Suprapubic skin (tissue), 4 donors: Measurements from ENCODE around the gene PACRG. TPM values are rescaled to one million over a fixed set of nuclear protein-coding genes. Genes with fewer than 3 reads are reported as not detected.

Source experiments
- DNase-seq, 2 donors: peaks; one replicate each; pipeline ENCODE4 v3.0.0-alpha.2; 2019; ENCODE audit warnings: low spot score in 2 of 2
- H3K27ac ChIP-seq: fragments of 200-600 bp; sonication (generic); one replicate; pipeline ENCODE4 v1.5.1; 2019
- H3K27me3 ChIP-seq: fragments of 200-600 bp; sonication (generic); one replicate; pipeline ENCODE4 v1.5.1; 2019
- H3K36me3 ChIP-seq: fragments of 200-600 bp; sonication (generic); one replicate; pipeline ENCODE4 v1.5.1; 2019
- H3K4me1 ChIP-seq: fragments of 200-600 bp; sonication (generic); one replicate; pipeline ENCODE4 v1.5.1; 2019
- H3K4me3 ChIP-seq: fragments of 200-600 bp; sonication (generic); one replicate; pipeline ENCODE4 v1.5.1; 2019; ENCODE audit warnings: mild to moderate bottlenecking
- H3K9me3 ChIP-seq: fragments of 200-600 bp; sonication (generic); one replicate; pipeline ENCODE4 v1.5.1; 2019
- CTCF ChIP-seq, 2 donors: fragments of 200-600 bp in 1 of 2; fragments of 450-650 bp in 1 of 2; sonication (generic) in 1 of 2; IDR thresholded peaks; one replicate each; pipeline ENCODE4 v1.5.1; 2016 to 2019; ENCODE audit warnings: antibody characterized with exemption in 2 of 2, mild to moderate bottlenecking in 1 of 2, moderate library complexity in 1 of 2
- EP300 ChIP-seq: sonication (generic); formaldehyde crosslinking; IDR thresholded peaks from one replicate; pipeline ENCODE4 v1.6.1; 2017; ENCODE audit warnings: antibody characterized with exemption
- POLR2A ChIP-seq, 2 donors: fragments of 450-650 bp; IDR thresholded peaks; one replicate each; pipeline ENCODE4 v1.6.1; 2017; ENCODE audit warnings: antibody characterized with exemption in 2 of 2, mild to moderate bottlenecking in 2 of 2, moderate library complexity in 2 of 2
- POLR2AphosphoS5 ChIP-seq, 3 donors: sonication (generic); formaldehyde crosslinking; IDR thresholded peaks; one replicate each; pipeline ENCODE4 v1.6.1; 2017; ENCODE audit warnings: antibody characterized with exemption in 3 of 3
- WGBS: methylation state at CpG from one replicate; pipeline ENCODE4 v1.1.5; 2018; 5-methylcytosine and 5-hydroxymethylcytosine counted together
- total RNA-seq, 4 donors: library from RNA; depleted of rRNA; stranded (reverse); fragments of >200 nt; gene quantifications; one replicate each; pipeline ENCODE4 v1.1.0, GENCODE V29; 2016

PACRG gene
- total RNA-seq, 4 donors from 2014 or later: 1.1 to 2.3 (median 2.0) TPM

- WGBS: 89% methylated on average over 3 of the region's 3 CpGs
These were observed 26.8 kb upstream of the PACRG start for GRCh38 chr6:162700966-162701365.

GRCh38 chr6:162701551-162701950 is 26.2 kb upstream of the PACRG start:
- Histone ChIP-seq H3K27me3 (no peaks in the 10 kb centered on the region), H3K4me1 (peaks cover 7% of the 10 kb centered on the region), H3K27ac (no peak overlapping the region), H3K9me3 (no peaks in the 10 kb centered on the region), H3K36me3 (no peaks in the 10 kb centered on the region), H3K4me3 (no peak overlapping the region)
- TF ChIP-seq CTCF (IDR thresholded peaks at IDR 0.05): no peak
- TF ChIP-seq POLR2A (IDR thresholded peaks at IDR 0.05): no peak
- TF ChIP-seq EP300: no peak
- no peak for TF ChIP-seq POLR2AphosphoS5 (IDR thresholded peaks at IDR 0.05)
- whole genome bisulfite sequencing: 89% methylated on average over 1 of the region's 1 CpG
- no peak for DNase-seq

More at GRCh38 chr6:162700966-162701365, 26.8 kb upstream of the PACRG start:
- Histone ChIP-seq H3K36me3 (no peaks in the 10 kb centered on the region), H3K27me3 (no peaks in the 10 kb centered on the region), H3K4me1 (peaks cover 6% of the 10 kb centered on the region), H3K27ac (no peak overlapping the region), H3K9me3 (no peaks in the 10 kb centered on the region), H3K4me3 (no peak overlapping the region)
- no peak for DNase-seq
- TF ChIP-seq CTCF (IDR thresholded peaks at IDR 0.05): no peak
- no peak for TF ChIP-seq EP300
- no peak for TF ChIP-seq POLR2AphosphoS5 (IDR thresholded peaks at IDR 0.05)
- TF ChIP-seq POLR2A (IDR thresholded peaks at IDR 0.05): no peak

- H3K27me3 ChIP-seq: no peaks in the 10 kb centered on the region
- 80% methylated on average over 2 of the region's 2 CpGs for WGBS
- H3K9me3 ChIP-seq: no peaks in the 10 kb centered on the region
- no peak overlapping the region for H3K27ac ChIP-seq
- no peaks in the 10 kb centered on the region for H3K36me3 ChIP-seq
- no peak for TF ChIP-seq CTCF (IDR thresholded peaks at IDR 0.05)
- no peak for TF ChIP-seq POLR2A (IDR thresholded peaks at IDR 0.05)
- no peak for TF ChIP-seq EP300
- no peak for TF ChIP-seq POLR2AphosphoS5 (IDR thresholded peaks at IDR 0.05)
- no peak for DNase-seq
- H3K4me3 ChIP-seq: no peak overlapping the region
- H3K4me1 ChIP-seq: peaks cover 7% of the 10 kb centered on the region
These were observed 25.3 kb upstream of the PACRG start for GRCh38 chr6:162702446-162702845.

- 98% methylated on average over 4 of the region's 4 CpGs for WGBS
- Histone ChIP-seq H3K4me3 (no peak overlapping the region), H3K9me3 (no peaks in the 10 kb centered on the region), H3K27me3 (no peaks in the 10 kb centered on the region), H3K4me1 (peaks cover 7% of the 10 kb centered on the region), H3K27ac (no peak overlapping the region), H3K36me3 (no peaks in the 10 kb centered on the region)
- DNase-seq: no peak
- TF ChIP-seq CTCF (IDR thresholded peaks at IDR 0.05): no peak
- no peak for TF ChIP-seq POLR2A (IDR thresholded peaks at IDR 0.05)
- TF ChIP-seq POLR2AphosphoS5 (IDR thresholded peaks at IDR 0.05): no peak
- no peak for TF ChIP-seq EP300
These were observed 23.8 kb upstream of the PACRG start for GRCh38 chr6:162704001-162704400.

- WGBS: 62% methylated on average over 4 of the region's 4 CpGs
- no peak overlapping the region for H3K4me3 ChIP-seq
These were observed 22.0 kb upstream of the PACRG start for GRCh38 chr6:162705736-162706135.

More at GRCh38 chr6:162705736-162706135, 22.0 kb upstream of the PACRG start:
- no peak for TF ChIP-seq POLR2A (IDR thresholded peaks at IDR 0.05)
- no peak for TF ChIP-seq POLR2AphosphoS5 (IDR thresholded peaks at IDR 0.05)
- no peak for TF ChIP-seq CTCF (IDR thresholded peaks at IDR 0.05)
- TF ChIP-seq EP300: no peak
- Histone ChIP-seq H3K4me1 (peaks cover 4% of the 10 kb centered on the region), H3K27ac (no peak overlapping the region), H3K9me3 (no peaks in the 10 kb centered on the region), H3K27me3 (no peaks in the 10 kb centered on the region), H3K36me3 (no peaks in the 10 kb centered on the region)
- no peak for DNase-seq
